C4-2B (cell line): Measurements from ENCODE around the gene PEX14.

ENCODE experiments used
- CTCF ChIP-seq: fragments of 450-650 bp; conservative IDR thresholded peaks from 2 replicates; pipeline ENCODE4 v1.5.1; 2017; ENCODE audit warnings: mild to moderate bottlenecking
- ZFX ChIP-seq: fragments of 450-650 bp; IDR thresholded peaks from 2 replicates; pipeline ENCODE4 v1.6.1; 2017

GRCh38 chr1:10594595-10595223, 120.0 kb downstream of the PEX14 start:
- no peak for TF ChIP-seq CTCF
- no peak for TF ChIP-seq ZFX
